GM19467 (cell line): ENCODE data around the gene ZBTB16.

Experiments used
- ATAC-seq: cut with Tn5 transposase; IDR thresholded peaks from one replicate; pipeline ENCODE4 v1.9.1; 2021; ENCODE audit warnings: mild to moderate bottlenecking, moderate library complexity; ENCODE audit not compliant: unreplicated experiment

The ZBTB16 gene

GRCh38 chr11:114125531-114125930, 66.0 kb downstream of the ZBTB16 start:
- no peak for ATAC-seq

DNA sequence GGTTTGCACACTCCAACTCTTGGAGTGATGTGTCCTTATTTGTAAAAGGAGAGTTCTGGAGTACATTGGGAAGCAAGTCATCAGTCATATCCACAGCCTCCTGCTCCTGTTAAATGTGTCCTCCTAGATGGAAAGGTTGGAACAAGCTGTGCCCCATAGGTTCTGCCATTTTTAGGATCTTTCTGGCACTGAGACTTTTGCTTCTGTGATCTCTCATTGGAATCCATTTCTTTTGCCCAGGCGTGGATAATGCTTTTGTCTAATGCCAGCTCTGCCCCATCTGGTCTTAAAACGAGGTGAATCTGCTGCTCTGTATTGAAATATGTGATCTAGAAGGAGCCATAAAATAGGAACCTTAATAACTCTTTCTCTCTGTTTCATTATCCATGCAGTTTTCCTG, 66.4 kb downstream of the ZBTB16 start:
- no peak for ATAC-seq

- no peak for ATAC-seq
Observed at GRCh38 chr11:114128399-114128798, 68.9 kb downstream of the ZBTB16 start.

DNA sequence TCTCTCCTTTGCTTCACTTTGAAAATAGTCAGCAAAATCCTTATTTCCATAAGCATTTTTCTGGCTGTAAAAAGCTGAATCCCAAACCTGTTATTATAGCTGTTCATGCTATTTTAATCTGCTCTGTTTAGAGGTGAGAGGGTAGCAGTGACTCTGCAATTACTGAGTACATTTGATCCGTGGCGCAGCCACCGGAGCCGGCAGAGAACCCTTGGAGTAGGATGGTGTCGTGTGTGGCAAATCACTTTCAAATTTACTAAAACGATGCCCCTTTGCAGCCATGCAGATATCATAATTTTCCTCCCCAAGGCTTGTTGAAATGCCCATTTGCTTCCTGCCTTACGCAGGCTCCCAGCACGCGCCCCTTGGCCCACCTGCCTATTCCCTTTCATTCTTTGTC, 69.6 kb downstream of the ZBTB16 start:
- ATAC-seq: no peak

- no peak for ATAC-seq
Observed at GRCh38 chr11:114129699-114130098, 70.2 kb downstream of the ZBTB16 start.

DNA sequence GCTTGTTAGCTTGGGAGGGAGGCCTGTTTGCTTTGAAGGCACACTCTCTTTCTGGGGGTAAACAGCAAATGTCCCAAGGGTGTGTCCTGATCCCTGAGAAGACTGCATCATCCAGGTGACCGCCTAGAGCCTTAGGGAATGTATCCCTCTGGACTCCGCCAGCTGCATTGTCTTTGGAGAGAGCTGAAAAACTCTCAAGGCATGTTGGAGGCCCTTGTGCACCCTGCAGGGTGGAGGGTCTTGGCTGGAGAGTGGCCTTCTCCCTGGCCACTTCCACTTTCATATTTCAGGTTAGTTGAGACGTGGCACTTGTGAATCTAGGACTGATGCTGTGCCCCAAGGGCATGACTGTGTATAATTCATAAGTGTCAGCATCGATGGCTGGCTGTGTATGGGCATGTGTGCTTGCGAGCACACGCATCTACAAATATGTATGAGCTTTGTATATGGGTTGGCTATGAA, 70.6 kb downstream of the ZBTB16 start:
- ATAC-seq: no peak

DNA sequence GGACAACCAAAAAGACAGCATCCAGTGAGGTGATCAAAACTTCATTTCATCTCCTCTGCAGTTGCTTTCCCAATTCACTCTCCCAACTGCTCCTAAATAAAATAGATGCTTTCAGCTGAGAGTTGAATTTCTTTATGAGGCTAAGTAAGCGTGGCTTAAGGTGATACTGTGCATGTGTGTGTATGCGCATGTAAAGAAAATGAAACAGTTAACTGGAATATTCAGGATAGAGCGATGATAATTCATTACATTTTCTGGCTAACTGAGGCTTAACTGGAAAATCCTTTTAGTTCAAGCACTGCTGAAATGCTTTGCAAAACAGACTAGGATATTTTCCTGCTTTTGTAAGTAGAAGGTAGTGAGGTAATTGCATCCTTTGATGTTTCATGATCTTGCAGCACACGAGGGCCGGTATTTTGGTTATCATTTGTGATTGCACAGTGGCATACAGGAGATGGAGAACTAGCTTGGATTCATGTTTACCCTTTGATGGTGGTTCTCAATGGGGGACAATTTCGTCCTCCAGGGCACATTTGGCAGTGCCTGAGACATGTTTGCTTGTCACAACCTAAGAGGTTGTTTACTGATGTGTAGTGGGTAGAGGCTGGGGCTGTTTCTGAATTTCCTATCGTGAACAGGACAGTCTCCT, 71.2 kb downstream of the ZBTB16 start:
- no peak for ATAC-seq

GRCh38 chr11:114131461-114131864, 72.0 kb downstream of the ZBTB16 start:
- ATAC-seq: no peak

GRCh38 chr11:114132417-114132816, 72.9 kb downstream of the ZBTB16 start:
- no peak for ATAC-seq

DNA sequence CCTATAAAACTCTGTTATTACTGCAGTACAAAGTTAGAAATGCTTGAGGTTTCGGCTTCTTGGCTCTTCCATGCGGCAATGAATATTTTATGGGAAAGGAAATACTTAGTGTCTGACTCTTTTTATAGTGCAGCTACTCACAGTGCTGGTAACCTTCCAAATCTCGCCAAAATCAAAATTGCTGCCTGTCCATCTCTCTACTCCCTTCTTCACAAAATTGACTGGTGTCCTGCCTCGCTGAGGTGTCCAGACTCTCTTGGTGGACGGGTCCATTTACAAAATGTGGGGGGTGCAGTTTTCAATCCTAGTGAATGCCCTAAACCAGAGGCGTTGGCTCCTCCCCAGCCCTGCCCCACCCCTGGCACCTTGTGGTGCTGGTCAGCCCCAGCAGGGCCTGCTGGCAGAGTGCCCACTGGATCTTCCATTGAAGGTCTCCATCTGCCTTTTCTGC, 73.5 kb downstream of the ZBTB16 start:
- no peak for ATAC-seq

DNA sequence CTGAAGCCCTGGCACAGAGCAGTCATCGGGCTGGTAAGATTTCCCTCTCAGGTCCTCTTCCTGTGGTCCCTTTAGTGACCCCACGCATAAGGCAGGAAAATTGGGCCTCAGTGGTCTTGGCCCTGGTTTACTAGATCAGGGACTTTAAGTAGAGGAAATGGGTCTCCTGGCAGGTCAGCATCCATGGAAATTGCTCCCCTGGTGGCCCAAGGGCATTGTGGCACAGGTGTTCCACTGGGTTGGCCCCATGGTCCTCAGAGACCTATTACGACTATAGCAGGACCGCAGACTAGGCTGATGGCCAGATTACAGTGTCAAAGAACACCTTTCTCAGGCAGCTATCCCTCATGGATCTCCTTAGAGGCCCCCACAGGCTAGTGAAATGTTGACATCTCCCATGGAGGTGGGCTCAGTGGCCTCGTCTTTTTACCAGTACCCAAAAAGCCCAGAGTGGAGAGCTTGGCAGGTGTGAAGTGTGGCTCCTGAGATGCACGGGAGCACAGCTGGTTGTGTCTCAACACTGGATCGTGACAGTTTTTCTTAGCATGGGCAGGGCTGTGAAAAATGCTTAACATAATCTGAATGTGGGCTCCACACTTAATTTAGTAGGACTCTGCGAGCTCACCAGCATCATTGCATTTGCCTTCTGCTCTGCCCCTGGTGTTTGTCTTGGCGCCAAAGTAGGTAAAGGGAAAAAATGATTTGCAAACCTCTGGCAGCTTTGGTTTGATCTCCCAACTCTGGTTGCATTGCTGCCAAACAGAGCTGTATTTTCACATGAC, 74.2 kb downstream of the ZBTB16 start:
- no peak for ATAC-seq

- ATAC-seq: no peak
Observed at GRCh38 chr11:114134870-114135269, 75.4 kb downstream of the ZBTB16 start.

DNA sequence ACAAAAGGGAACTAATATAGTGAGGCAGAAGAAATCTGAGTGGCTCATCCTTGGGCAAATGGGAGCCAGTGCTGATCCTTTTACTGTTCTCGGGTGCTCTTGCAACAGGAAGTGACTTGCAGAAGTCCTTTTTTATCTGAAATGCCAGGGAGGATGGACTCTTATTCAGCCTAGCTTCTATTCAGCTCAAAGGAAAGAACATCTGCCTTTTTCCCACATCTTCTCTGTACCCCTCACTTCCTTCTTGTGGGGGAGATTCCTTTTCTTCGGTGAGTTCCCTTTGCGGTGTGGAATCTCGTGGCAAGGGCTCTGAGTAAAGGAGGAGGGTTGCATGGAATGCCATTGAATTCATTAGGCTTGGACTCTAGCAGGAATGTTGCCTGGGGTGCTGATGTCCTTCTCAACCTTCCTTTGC, 76.2 kb downstream of the ZBTB16 start:
- ATAC-seq: no peak

DNA sequence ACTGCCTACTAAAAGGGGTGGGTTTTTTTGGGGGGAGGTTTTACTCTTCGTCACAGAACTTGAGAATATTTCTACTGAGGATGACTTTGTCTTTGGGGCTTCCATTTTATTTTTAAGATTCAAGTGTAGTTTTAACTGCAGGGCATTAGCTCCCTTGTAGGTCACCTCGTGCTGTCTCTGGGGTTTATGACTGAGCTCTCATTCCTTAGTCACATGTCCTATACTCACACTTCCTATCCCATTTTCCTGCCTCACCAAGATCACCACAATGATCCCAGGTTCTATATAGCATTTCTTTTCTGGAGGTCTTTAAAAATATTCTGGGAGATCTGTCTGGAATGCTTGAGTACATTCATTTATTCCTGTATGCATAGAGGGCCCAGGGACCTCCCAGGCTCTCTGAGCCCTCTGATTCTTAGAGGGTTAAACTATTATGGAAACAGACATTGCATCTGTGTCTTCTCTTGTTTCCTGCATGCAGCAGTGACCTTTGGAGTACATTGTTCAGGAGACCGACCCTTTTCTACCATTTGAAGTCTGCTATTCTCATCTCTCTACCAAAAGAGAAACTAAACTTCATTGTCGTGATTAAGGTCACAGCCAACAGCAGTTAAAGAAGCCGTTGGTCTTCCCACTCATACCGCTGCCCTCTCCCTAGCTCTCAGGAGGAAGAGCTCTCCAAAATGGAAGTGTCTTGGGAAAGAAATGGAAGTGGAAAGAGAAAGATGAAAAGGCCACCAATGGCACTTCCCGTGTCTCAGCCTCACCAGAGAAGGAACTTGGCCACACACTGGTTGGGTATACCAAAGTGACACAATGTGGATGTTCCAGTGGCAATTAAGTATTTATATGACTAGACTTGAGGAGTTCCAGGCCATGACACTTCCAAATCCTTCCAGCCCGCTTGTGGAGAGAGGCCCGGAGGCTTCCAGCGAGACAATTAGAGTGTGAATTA, 77.5 kb downstream of the ZBTB16 start:
- no peak for ATAC-seq

GRCh38 chr11:114137838-114138237, 78.3 kb downstream of the ZBTB16 start:
- no peak for ATAC-seq

DNA sequence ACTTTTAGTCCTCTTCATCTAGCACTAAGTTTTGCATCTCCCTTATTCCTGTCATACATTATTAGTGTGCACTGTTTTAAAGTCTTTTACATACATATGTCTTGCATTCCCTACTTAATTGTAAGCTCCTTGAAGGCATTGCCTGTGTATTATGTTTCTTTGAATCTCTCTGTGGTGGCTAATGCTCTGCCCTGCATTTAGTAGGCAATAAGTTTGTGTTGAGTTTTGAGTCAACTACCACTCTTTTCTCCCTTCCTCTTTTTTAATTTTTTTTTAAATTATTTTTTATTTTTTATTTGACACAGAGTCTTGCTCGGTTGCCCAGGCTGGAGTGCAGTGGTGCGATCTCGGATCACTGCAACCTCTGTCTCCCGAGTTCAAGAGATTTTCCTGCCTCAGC, 78.9 kb downstream of the ZBTB16 start:
- ATAC-seq: no peak

DNA sequence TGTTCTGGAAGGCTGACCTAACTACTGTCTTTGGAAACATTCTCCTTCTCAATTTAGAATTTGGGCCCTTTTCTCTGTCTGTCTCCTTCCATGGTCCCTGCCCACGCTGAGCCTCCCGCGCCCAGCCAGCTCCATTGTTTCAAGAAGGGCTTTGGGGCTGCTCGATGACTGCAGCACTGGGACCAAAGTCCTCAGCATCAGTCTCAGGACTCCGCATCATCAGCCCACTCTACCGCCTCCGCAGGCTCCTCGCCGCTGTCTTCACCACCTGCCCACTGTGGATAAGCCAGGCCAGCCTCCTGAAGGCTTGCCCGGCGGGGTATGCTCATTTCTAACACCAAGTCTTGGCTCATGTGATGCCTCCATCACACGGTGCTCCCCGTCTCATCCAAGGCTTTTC, 81.3 kb downstream of the ZBTB16 start:
- ATAC-seq: no peak

DNA sequence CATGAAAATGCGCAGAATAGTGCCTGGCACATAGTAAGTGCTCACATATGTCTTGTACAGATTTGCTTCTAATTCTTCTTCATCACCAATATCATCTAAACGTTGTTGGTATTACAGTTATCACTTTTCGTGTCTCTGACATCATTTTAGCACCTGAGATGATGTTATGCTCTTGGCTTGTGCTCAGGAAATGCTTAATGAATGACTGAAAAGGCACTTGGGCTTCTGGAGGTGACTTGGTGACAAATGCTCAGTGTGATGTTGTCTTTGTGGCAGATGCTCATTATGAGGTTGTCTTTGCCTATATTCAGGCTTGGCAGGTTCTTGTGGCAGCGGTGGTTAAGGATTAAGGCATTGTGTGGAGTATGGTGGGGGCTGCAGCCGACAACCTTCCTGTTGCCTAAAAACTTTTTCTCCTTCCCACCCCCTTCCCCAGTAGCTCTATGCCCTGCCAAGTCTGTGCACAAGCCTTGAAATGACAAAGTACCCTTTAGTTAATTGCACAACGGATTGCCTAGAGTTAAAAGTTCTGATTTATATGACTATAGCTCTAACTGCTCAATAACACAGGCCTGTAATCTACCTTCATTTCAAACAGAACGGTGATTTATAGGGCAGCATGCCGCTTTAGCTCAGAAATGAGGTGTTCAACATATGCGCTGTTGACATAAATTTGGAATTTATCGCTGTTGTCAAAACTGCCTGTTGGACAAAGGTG, 82.5 kb downstream of the ZBTB16 start:
- ATAC-seq: no peak

- no peak for ATAC-seq
Observed at GRCh38 chr11:114142707-114143106, 83.2 kb downstream of the ZBTB16 start.

GRCh38 chr11:114145166-114145775, 85.8 kb downstream of the ZBTB16 start:
- ATAC-seq: no peak
